ENCODE measurements around the gene NUTM2A.
"Not testable (repeated sequence)": the region's sequence is repeated elsewhere in the genome, so short reads cannot be mapped to it uniquely, and the experiment has no call there.

NUTM2A gene

GRCh38 chr10:87225148-87225547 lies at the start of gene NUTM2A:
NUTM2A (plus strand) TSS chr10:87225448; CDS start chr10:87225831, 383 bp downstream.
- DNase-seq: not testable (repeated sequence)

DNA sequence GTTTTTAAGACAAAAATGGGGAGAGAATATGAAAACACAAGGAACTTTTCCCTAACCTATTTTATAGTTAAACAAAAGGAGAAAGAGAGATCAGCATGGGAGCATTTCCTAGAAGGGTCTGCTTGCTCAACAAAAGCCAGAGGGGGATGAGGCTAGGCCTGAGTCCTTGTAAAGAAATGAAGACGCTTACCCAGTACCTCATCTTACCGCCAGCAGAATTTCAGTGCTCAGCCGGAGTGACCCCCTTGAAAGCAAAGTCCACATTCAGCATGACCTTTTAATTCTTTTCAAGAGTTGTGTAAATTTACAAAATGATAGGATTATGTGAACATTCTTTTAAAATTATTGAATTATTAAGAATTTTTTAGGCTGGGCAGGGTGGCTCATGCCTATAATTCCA lies 47.7 kb upstream of the NUTM2A start:
- DNase-seq: not testable (repeated sequence)

- not testable (repeated sequence) for DNase-seq
Observed at GRCh38 chr10:87184421-87184820, 40.8 kb upstream of the NUTM2A start.

DNA sequence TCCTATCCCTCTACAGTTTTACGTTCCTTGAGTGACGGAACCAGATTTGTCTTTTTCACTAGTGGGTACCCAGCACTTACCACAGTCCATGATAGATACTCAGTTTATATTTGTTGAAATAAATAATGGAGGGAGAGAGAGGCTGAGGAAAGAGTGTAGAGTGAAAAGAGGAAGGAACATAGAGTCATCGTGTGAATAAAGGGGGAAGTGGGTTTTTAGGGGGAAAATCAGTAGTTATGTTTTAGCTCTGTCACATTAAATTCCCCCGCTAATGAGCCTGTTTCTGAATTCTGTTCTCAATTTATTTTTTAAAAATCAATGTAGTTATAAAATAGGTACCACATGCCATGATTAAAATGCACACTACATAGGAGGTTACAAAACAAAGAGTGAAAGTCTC lies 39.2 kb upstream of the NUTM2A start:
- DNase-seq: not testable (repeated sequence)

DNA sequence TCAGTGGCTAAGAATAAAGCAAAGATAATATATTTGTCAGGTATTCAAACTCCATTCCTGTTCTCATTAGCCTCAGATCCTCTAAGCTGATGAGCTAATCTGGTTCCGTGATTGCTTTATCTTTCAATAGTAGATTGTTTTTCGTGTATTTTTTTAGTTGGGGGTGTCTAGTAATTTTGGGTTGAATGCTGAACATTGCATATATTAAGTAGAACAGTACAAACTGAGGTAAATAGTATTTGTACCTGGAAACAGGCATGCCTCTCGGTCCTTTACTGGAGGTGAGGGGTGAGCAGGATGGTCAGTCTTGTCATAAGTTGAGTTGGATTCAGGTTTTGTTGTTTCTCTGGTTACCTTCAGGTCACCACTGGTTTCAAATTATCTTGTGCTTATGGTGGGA lies 37.7 kb upstream of the NUTM2A start:
- not testable (repeated sequence) for DNase-seq

- not testable (repeated sequence) for DNase-seq
Observed at GRCh38 chr10:87191841-87192240, 33.4 kb upstream of the NUTM2A start.

- DNase-seq: not testable (repeated sequence)
Observed at GRCh38 chr10:87200924-87201323, 24.3 kb upstream of the NUTM2A start.

- not testable (repeated sequence) for DNase-seq
Observed at GRCh38 chr10:87204801-87205200, 20.4 kb upstream of the NUTM2A start.

DNA sequence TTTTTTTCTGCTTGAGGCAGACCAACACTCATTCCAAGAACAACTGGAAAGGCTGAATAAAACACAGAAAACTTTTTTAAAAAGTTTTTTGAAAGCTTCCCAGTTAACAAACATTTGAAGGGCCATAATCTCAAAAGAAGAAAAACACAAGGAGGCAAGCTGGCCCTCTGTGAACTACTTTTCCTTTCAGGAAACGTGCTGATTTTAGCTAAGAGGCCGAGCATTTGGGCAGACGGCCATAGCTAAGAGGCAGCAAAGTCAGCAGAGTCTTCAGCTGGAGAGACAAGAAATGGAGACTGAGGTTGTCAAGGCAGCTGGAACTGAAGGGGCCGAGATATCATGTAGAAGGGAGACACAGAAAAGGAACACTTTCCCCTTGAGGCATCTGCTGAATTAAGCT lies 18.3 kb upstream of the NUTM2A start:
- DNase-seq: not testable (repeated sequence)

DNA sequence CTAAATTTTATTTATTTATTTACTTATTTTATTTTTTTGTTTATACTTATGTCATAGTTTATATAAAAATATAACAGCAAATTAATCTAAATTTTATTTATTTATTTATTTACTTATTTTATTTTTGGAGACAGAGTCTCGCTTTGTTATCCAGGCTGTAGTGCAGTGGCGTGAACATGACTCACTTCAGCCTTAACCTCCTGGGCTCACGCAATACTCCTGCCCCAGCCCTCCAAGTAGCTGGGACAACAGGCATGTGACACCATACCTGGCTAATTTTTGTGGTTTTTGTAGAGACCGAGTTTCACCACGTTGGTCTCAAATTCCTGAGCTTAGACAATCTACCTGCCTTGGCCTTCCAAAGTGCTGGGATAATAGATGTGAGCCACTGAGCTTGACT lies 14.9 kb upstream of the NUTM2A start:
- not testable (repeated sequence) for DNase-seq

- not testable (repeated sequence) for DNase-seq
Observed at GRCh38 chr10:87211848-87212247, 13.4 kb upstream of the NUTM2A start.

- not testable (repeated sequence) for DNase-seq
Observed at GRCh38 chr10:87213150-87213765, 12.0 kb upstream of the NUTM2A start.

DNA sequence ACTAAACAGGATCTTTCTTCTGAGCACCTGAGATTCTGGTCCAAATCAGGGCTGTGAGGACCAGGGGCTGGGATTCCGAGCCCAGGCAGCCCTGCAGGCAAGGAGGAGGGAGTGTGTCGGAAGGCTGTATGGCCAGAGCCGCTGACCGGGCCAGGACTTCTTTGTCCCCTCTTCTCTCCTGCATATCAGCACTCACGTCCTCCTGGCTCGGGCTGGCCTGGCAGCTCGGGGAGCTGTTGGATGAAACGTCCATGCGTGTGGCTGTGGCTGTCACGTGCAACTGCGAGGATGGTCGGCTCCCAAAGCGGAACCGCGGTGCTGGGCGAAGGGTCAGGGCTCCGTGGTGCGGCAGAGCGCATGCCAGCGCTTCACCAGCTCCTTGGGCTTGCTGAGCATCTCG lies 11.4 kb upstream of the NUTM2A start:
- DNase-seq: not testable (repeated sequence)

DNA sequence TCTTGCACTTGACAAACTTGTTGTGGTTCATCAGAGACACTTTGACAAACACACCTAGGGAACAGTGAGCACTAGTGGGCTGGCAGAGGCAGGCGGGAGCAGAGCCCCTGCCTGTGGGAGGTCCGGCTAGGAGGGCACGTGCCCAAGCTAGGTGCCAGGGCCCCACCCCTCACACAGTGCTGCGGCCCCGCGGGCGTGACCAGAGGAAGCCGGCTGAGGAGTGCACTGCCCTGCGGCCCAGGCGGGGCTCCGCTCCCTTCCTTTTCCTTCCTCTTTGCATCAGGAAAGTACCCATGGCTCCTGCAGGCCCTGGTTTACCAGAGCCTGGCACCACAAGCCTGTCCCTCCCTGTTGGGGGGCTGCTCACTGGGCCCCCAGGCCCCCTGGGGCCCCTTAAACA lies 9.1 kb upstream of the NUTM2A start:
- DNase-seq: not testable (repeated sequence)

DNA sequence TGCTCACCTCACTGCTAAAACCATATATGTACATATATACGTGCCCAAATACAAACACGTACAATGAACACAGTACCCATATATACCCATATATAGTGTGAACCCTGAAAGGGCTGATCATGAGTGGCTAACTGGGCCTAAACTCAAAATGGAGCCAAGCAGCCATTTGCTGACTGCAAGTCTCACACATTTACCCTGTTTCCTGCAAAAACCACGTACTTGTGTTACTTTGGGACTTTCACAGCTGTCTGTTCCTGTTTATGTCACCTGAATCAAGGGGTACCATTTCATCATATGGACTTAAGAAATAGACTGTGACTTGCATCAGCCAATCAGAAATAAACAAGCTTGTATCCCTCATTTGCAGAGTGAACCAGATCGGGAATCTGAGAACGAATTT lies 5.9 kb upstream of the NUTM2A start:
- not testable (repeated sequence) for DNase-seq

DNA sequence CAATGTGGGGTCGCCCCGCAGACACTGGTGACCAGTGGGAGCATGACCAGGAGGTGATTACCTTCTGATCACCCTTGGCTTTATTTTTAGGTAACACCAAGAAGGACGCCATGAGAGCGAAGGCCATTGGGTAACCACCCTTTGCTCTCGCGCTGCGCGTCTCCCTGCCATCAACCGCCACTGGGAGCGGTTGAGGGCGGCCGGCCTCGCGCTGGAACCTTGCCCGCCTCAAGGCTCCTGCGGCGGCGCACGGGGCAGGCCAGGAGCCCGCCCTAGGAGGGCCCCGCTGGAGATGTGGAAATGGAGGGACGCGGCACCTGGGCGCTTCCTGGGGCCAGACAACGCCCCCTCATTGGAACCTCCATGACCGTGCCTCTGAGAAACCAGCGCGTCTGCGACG lies 2.5 kb upstream of the NUTM2A start:
- not testable (repeated sequence) for DNase-seq

DNA sequence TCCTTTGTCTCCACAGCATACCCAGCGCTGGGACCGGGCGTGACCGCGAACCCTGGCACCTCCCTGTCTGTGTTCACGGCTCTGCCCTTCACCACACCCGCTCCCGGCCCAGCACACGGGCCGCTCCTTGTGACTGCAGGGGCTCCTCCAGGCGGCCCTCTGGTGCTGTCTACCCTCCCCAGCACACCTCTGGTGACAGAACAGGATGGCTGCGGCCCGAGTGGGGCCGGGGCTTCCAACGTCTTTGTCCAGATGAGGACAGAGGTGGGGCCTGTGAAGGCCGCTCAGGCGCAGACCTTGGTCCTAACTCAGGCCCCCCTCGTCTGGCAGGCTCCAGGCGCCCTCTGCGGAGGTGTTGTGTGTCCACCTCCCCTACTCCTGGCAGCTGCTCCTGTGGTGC lies 3.0 kb downstream of the NUTM2A start:
- not testable (repeated sequence) for DNase-seq

DNA sequence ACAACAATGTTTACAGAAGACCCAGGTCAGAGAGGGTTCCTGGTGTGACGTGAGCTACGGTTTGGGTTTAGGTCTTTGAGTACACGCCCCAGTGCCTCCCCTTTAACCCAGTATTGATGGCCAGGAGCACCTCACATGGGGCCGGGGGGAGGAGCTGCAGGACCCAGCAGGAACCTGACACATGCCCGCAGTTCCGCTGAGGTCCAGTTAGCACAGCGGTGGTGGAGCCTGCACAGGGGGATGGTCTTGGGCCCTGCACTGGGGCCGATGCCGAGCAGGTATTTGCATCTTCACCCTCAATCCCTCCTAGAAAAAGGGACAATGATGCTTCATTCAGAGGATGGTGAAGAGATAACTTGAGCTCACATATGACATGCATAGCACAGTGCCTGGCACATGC lies 4.0 kb downstream of the NUTM2A start:
- not testable (repeated sequence) for DNase-seq

DNA sequence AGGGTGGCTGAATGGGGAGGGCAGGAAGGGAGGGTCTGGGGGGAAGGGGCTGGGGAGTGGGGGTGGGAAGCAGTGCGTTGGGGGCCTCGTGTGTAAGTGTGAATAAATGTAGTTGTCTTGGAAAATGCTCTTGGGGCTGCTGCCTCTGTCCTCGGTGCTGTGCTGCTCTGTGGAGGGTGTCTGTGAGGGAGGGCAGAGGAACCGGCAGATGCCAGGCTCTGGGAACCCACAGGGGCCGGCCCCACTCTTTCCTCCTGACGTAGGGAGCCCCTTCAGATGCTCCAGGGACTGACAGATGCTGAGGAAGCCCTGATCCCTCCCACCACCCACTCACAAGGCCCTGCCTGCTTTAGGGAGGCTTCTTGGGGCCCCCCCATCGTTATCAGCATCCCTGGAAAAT lies 9.6 kb downstream of the NUTM2A start:
- not testable (repeated sequence) for DNase-seq

GRCh38 chr10:87237244-87237643 lies 12.0 kb downstream of the NUTM2A start:
- DNase-seq: not testable (repeated sequence)

- not testable (repeated sequence) for DNase-seq
Observed at GRCh38 chr10:87239346-87239808, 14.1 kb downstream of the NUTM2A start.

GRCh38 chr10:87242192-87242591 lies 16.9 kb downstream of the NUTM2A start:
- not testable (repeated sequence) for DNase-seq

DNA sequence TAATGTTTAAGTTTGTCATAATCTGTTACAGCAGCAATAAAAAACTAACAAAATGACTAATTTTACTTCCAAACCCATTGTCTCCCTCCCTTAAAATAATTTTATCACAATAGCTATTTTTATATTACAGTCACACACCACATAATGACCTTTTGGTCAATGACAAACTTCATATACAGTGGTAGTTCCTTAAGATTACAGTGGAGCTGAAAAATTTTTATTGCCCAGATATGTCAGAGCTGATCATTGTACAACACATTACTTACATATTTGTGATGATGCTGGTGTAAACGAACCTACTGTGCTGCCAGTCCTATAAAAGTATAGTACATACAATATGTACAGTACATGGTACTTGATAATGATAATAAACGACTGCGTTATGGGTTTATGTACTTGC lies 22.1 kb downstream of the NUTM2A start:
- DNase-seq: not testable (repeated sequence)

DNA sequence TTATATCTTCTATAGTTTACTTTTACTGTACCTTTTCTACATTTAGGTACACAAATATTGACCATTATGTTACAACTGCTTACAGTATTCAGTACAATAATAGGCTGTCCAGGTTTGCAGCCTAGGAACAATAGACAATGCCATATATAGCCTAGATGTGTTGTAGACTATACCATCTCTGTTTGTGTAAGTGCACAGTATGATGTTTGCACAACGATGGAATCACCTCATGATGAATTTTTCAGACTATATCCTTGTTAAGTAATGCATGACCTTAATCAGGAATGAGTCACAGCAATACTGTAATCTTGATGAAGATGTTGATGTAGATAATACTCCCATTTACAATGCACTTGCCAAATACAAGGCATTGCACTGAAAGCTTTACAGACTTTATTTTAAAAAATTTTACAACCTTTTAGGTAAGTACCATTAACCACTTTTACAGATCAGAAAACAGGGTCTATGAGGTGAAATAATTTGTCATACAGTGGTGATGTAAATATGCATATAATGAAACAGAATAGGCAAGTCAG lies 23.6 kb downstream of the NUTM2A start:
- not testable (repeated sequence) for DNase-seq
